ENCODE data around the gene EPS8L3.

GRCh38 chr1:109777436-109777835 lies 13.7 kb upstream of the EPS8L3 start:
- TF ChIP-seq CTCF (IDR thresholded peaks at IDR 0.05; ENCODE audit: low read depth, low read length): no peak
- no peak for TF ChIP-seq POLR2A (IDR thresholded peaks at IDR 0.05; ENCODE audit: extremely low read depth, insufficient read length)
